ENCODE results near the gene NALCN.

The NALCN gene

GRCh38 chr13:101424381-101425155, 8.3 kb upstream of the NALCN start:
- DNase-seq (no peak), ATAC-seq (ENCODE audit: insufficient read depth, low read depth) (no peak)
- no peak overlapping the region for H3K4me2 ChIP-seq (ENCODE audit: insufficient read depth, low read length)
- no peaks in the 10 kb centered on the region for H4K20me1 ChIP-seq (ENCODE audit: insufficient read depth, low read length)
- no peaks in the 10 kb centered on the region for H3K4me1 ChIP-seq (ENCODE audit: insufficient read depth, low read length)
- no peaks in the 10 kb centered on the region for H3K79me2 ChIP-seq (ENCODE audit: insufficient read depth, low read length)
- H3K4me3 ChIP-seq (ENCODE audit: low read depth in 1 of 2, low read length in 2 of 2) = no peak overlapping the region
- no peaks in the 10 kb centered on the region for H3K27me3 ChIP-seq (ENCODE audit: insufficient read depth, low read length, poor library complexity)
- no peak overlapping the region for H3K9ac ChIP-seq (ENCODE audit: low read depth, low read length)
- H3K9me3 ChIP-seq (ENCODE audit: insufficient read depth, low read length, severe bottlenecking) = no peaks in the 10 kb centered on the region
- no peak overlapping the region for H2AFZ ChIP-seq (ENCODE audit: low read depth, low read length)
- no peaks in the 10 kb centered on the region for H3K36me3 ChIP-seq (ENCODE audit: insufficient read depth, low read length)
- no peak overlapping the region for H3K27ac ChIP-seq (ENCODE audit: low read length)
- no peak for TF ChIP-seq EZH2 (IDR thresholded peaks at IDR 0.05; ENCODE audit: borderline replicate concordance, low read depth, low read length, severe bottlenecking)
- TF ChIP-seq, protein P1, sequence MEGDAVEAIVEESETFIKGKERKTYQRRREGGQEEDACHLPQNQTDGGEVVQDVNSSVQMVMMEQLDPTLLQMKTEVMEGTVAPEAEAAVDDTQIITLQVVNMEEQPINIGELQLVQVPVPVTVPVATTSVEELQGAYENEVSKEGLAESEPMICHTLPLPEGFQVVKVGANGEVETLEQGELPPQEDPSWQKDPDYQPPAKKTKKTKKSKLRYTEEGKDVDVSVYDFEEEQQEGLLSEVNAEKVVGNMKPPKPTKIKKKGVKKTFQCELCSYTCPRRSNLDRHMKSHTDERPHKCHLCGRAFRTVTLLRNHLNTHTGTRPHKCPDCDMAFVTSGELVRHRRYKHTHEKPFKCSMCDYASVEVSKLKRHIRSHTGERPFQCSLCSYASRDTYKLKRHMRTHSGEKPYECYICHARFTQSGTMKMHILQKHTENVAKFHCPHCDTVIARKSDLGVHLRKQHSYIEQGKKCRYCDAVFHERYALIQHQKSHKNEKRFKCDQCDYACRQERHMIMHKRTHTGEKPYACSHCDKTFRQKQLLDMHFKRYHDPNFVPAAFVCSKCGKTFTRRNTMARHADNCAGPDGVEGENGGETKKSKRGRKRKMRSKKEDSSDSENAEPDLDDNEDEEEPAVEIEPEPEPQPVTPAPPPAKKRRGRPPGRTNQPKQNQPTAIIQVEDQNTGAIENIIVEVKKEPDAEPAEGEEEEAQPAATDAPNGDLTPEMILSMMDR (IDR thresholded peaks at IDR 0.05; ENCODE audit: borderline replicate concordance, extremely low read depth, low read length, poor library complexity, severe bottlenecking) = no peak

GRCh38 chr13:101423872-101424271, 7.6 kb upstream of the NALCN start:
- H3K4me2 ChIP-seq (ENCODE audit: insufficient read depth, low read length) = no peak overlapping the region

GRCh38 chr13:101417501-101417900, 1.2 kb upstream of the NALCN start:
- no peak for TF ChIP-seq EZH2 (IDR thresholded peaks at IDR 0.05; ENCODE audit: borderline replicate concordance, low read depth, low read length, severe bottlenecking)
- TF ChIP-seq, protein P1 (IDR thresholded peaks at IDR 0.05; ENCODE audit: borderline replicate concordance, extremely low read depth, low read length, poor library complexity, severe bottlenecking) = no peak
- no peak overlapping the region for H3K4me3 ChIP-seq (ENCODE audit: low read depth in 1 of 2, low read length in 2 of 2)
- H3K9me3 ChIP-seq (ENCODE audit: insufficient read depth, low read length, severe bottlenecking) = no peaks in the 10 kb centered on the region
- no peak overlapping the region for H3K4me2 ChIP-seq (ENCODE audit: insufficient read depth, low read length)
- no peaks in the 10 kb centered on the region for H4K20me1 ChIP-seq (ENCODE audit: insufficient read depth, low read length)
- no peak for ATAC-seq (ENCODE audit: insufficient read depth, low read depth)
- H3K27me3 ChIP-seq (ENCODE audit: insufficient read depth, low read length, poor library complexity) = no peaks in the 10 kb centered on the region
- H3K9ac ChIP-seq (ENCODE audit: low read depth, low read length) = no peak overlapping the region
- H3K27ac ChIP-seq (ENCODE audit: low read length) = no peak overlapping the region
- DNase-seq = no peak
- H3K79me2 ChIP-seq (ENCODE audit: insufficient read depth, low read length) = no peaks in the 10 kb centered on the region
- no peak overlapping the region for H2AFZ ChIP-seq (ENCODE audit: low read depth, low read length)
- no peaks in the 10 kb centered on the region for H3K4me1 ChIP-seq (ENCODE audit: insufficient read depth, low read length)
- H3K36me3 ChIP-seq (ENCODE audit: insufficient read depth, low read length) = no peaks in the 10 kb centered on the region

More at GRCh38 chr13:101423872-101424271, 7.6 kb upstream of the NALCN start:
- Histone ChIP-seq H3K27ac (ENCODE audit: low read length) (no peak overlapping the region), H3K4me3 (ENCODE audit: low read depth in 1 of 2, low read length in 2 of 2) (no peak overlapping the region), H3K36me3 (ENCODE audit: insufficient read depth, low read length) (no peaks in the 10 kb centered on the region), H3K79me2 (ENCODE audit: insufficient read depth, low read length) (no peaks in the 10 kb centered on the region), H4K20me1 (ENCODE audit: insufficient read depth, low read length) (no peaks in the 10 kb centered on the region), H3K9me3 (ENCODE audit: insufficient read depth, low read length, severe bottlenecking) (no peaks in the 10 kb centered on the region), H3K27me3 (ENCODE audit: insufficient read depth, low read length, poor library complexity) (no peaks in the 10 kb centered on the region), H2AFZ (ENCODE audit: low read depth, low read length) (no peak overlapping the region), H3K9ac (ENCODE audit: low read depth, low read length) (no peak overlapping the region), H3K4me1 (ENCODE audit: insufficient read depth, low read length) (no peaks in the 10 kb centered on the region)
- TF ChIP-seq EZH2 (IDR thresholded peaks at IDR 0.05; ENCODE audit: borderline replicate concordance, low read depth, low read length, severe bottlenecking) = no peak
- TF ChIP-seq, protein P1 (IDR thresholded peaks at IDR 0.05; ENCODE audit: borderline replicate concordance, extremely low read depth, low read length, poor library complexity, severe bottlenecking) = no peak
- DNase-seq = no peak
- ATAC-seq (ENCODE audit: insufficient read depth, low read depth) = no peak

All from DND-41 (cell line).